GM18861 (cell line): ENCODE measurements around the gene CLEC16A.

Source experiments
- ATAC-seq: cut with Tn5 transposase; IDR thresholded peaks from one replicate; pipeline ENCODE4 v1.9.1; 2021; ENCODE audit not compliant: unreplicated experiment

Gene CLEC16A

DNA sequence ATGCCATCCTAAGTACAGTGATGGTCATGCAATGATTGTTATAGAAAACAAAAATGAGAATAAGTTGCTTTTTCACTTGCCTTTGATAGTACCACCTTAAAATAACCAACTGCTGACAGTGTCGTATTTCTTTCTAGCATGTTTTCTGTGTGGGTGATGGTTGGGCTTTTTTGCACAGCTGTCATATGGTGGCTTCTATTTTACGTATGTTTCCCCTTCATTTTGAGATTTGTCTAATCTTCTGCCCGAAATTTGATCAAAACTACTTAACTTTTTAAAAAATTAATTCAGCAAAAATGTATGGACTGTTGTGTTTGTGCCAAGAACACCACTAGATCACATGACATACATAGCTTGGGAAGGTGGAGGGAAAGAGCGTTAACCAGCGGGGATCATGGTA is 90.7 kb downstream of the CLEC16A start:
- ATAC-seq: no peak

DNA sequence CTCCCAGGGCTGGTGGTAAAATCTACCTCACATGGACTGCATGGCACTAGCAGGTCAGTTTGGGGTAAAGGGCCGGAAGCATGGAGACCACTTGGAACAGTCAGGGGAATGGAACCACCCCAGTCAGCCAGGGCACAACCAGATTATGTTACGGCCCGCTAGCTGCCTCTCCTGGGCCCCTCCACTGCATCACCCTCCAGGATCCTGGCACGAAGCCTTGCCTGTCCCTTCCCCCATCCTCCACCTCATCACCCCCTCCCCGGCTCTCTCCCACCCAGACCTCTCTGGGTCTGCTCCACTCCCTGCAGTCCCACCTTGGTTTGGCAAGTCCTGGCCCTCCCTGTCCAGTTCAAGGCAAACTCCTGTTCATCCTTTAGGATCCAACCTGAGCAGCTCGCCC is 91.7 kb downstream of the CLEC16A start:
- ATAC-seq: no peak

DNA sequence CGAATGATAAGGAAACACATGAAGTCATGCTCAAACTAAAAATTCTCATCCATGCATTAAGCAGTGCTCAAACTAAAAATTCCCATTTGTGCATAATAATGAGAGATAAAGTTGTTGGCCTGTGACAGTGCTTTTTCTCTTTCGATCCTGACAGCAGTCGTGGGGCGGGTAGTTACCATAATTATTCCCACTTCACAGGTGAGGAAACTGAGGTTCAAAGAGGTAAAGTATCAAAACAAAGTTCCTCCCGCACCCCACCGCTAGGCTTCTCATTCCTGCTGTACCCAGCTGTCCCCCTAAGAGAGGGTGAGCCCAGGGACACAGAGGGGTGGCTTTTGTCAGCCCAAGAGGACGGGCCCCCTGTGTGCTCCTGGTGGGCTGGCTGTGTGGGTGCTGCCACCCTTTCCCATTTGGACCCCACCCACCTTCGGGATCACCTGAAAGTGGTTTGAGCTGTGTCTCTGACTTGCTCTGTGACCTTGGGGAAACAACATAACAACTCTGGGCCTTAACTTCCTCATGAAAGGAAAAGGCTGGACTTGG is 92.6 kb downstream of the CLEC16A start:
- ATAC-seq: no peak

GRCh38 chr16:11038305-11038704 is 93.9 kb downstream of the CLEC16A start:
- ATAC-seq: no peak

- no peak for ATAC-seq
Measured at GRCh38 chr16:11038777-11039176, 94.4 kb downstream of the CLEC16A start.

GRCh38 chr16:11039726-11040125 is 95.4 kb downstream of the CLEC16A start:
- ATAC-seq: no peak

GRCh38 chr16:11042191-11042590 is 97.8 kb downstream of the CLEC16A start:
- no peak for ATAC-seq

GRCh38 chr16:11045441-11045840 is 101.1 kb downstream of the CLEC16A start:
- ATAC-seq: no peak

DNA sequence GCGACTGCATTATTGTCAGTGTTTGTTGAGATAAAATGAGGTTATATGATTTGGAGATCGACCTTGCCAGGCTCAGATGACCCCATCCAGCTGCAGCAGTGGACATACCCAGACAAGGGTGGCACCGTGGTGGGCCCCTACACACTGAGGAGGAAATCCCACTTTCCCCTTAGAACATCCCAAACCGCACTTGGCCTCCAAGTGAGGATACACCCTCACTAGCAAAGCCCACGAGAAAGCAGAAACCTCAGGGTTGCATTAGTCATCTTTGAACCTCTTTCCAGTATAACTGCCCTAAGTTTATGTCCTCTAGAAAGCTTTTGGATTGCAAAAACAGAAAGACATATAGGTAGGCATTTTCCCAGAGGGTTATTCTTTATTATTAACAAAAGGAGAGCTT is 101.5 kb downstream of the CLEC16A start:
- no peak for ATAC-seq

DNA sequence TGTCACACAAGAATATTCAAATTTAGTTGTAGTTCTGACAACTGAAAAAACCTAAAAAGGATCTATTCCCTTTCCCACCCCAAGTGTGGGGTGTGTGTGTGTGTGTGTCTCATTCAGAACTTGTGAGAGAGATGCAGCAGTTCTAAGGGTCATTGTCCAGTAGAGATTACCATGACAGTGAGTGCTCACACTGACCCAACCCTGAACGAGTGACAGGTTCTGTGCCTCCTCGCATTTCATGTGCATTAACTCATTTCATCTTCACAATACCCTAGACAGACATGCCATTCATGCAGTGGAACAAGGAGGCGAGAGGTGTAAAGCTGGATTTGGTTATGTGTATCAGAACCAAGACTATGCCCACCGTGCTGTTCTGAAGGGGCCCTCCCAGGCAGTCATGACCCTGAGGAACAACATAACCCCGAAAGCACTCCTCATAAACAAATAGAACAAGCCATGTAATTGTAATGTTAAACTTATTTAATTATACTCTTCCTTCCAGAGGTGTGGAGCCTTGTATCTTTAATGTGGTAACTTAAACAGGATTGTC is 102.1 kb downstream of the CLEC16A start:
- no peak for ATAC-seq

- no peak for ATAC-seq
Measured at GRCh38 chr16:11047057-11047456, 102.7 kb downstream of the CLEC16A start.

DNA sequence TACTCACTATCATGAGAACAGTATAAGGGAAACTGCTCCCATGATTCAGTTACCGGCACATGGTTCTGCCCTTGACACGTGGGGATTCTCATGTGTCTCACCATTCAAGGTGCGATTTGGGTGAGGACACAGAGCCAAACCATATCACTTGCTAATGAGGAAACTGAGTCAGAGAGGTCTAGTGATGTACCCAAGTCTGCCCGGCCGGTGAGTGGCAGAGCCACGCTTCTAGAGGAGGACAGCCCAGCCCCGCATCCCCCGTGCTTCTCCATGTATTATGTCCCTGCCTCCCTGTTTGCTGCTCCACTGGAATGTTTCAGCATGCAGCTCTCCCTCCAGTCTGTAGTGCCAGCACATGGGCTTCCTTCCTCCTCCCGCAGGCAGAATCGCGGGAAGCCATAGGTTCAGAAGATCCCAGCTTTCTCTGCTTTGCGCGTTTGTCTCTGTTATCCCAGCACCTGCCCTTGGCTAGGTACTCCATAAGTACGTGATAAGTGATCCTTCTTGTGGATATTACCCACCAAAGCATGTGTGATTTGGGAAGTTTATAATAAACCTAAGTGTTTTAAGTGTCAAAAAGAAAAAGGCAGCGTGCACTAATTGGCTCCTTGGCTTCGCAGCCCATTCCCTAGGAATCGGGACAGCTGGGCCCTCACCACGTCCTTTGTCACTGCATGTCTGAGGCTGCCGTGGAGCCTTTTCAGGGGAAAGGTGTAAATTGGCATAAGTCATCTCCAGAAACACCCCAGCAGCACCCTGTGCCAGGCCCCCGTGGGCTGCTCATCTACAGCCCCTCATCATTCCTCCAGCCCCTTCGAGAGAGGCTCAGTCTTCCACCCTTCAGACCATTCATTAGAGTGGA is 103.8 kb downstream of the CLEC16A start:
- ATAC-seq: no peak

- no peak for ATAC-seq
Measured at GRCh38 chr16:11049396-11050059, 105.2 kb downstream of the CLEC16A start.

DNA sequence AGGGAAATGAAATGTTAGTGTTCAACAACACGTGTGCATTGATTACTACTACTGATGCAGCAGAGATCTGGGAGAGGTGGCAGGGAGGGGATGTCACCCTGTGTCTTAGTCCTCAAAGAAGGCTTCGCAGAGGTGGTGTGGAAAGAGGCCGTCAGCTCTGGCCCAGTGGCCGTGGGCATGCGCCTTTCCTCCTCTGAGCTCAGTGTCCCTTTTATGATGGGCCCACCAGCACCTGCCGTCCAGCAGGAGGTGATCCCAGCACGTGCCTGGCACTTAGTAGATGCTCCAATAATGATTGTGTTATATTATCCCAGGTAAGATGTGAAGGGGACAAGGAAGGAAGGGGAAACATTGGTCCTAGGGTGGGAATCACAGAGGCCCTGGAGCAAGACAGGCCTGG is 106.2 kb downstream of the CLEC16A start:
- ATAC-seq: no peak

DNA sequence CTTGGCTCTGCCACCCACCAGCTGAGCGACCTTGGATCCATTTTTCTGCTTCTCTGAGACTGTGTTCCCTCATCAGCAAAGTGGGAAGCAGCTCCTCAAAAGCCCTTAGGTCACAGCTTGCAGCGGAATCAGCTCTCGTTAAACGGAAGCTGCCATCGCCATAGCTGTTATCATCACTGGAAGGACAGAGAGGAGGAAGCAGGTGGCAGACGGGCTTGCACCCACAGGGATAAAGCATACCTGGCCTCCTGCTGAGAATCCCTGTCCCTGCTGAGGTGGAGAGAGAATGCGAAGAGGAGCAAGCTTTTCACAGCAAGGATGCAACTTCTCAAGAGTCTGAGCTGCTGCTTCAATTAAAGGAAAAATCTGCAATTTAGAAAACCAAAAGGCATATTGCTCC is 106.6 kb downstream of the CLEC16A start:
- ATAC-seq: no peak

DNA sequence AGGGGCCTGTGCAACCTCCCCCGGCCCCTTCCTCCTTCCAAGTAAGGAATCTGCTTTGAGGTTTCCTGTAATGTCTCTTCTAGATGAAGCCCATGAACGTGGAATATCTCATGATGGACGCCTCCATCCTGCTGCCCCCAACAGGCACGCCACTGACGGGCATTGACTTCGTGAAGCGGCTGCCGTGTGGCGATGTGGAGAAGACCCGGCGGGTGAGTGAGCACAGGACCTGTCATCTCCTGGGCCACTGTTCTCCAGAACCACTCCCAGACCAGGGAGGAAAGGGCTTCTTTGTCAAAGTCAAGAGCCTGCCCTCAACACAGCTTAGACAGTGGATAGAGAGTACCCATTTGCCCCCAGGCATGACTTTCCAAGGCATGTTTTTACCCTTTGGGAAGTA is 107.1 kb downstream of the CLEC16A start:
- no peak for ATAC-seq

GRCh38 chr16:11051879-11052808 is 107.8 kb downstream of the CLEC16A start:
- ATAC-seq: no peak

DNA sequence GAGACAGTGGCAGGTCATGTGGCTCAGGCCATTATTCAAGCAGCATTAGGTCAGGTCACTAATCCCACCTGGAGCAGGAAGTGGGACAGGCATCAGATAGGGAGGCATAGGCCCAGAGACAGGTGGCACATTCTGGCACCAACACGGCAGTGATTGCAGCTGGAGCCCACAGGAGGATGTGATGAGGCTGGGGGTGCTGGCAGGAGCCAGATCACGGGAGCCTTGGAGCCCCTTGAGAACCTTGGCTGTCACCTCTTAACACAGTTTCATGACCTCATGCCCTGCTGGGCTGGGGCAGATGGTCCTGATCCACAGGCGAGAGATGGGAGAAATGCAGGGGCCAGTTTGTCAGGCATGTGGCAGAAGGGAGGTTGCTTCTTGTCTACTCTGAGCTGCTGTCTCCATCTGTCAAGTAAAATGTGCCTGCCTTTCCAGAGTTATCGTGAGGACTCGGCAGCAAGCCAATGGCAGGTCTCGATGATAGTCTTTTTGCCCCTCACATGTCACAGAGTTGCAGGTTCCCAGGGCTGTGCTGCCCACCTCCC is 109.6 kb downstream of the CLEC16A start:
- ATAC-seq: no peak

GRCh38 chr16:11056090-11056992 is 112.0 kb downstream of the CLEC16A start:
- no peak for ATAC-seq
